DOHH2 (cell line): ENCODE results near the gene LILRB2.
"Not testable (repeated sequence)": the region's sequence is repeated elsewhere in the genome, so short reads cannot be mapped to it uniquely, and the experiment has no call there.

ENCODE experiments used
- CTCF ChIP-seq: fragments of 200-600 bp; sonication (generic); IDR thresholded peaks from one replicate; pipeline ENCODE4 v1.5.1; 2014; ENCODE audit warnings: antibody characterized with exemption, mild to moderate bottlenecking, low read depth, low read length; ENCODE audit not compliant: poor library complexity, severe bottlenecking
- EZH2phosphoT487 ChIP-seq: fragments of 200-600 bp; sonication (generic); IDR thresholded peaks from 2 replicates; pipeline ENCODE4 v1.6.1; 2017; ENCODE audit warnings: borderline replicate concordance, mild to moderate bottlenecking, antibody characterized with exemption, low read length, moderate library complexity, mixed read lengths

DNA sequence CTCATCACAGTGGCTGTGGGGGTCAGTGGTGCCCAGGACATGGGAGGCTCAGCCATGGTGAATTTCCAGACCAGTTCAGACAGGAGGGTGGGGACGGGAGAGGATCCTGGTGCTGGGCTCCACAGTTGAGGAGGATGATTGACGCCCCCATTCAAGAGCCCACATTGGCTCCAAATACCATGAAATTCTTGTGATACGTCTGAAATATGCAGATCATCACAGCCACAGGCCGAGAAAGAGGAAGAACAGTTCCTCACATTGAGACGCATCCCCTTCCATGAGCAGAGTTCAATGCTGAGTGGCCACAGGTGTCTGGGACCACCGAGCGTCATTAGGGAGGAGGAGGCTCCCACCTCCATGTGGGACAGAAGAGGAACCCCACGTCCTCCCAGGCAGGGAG is 37.1 kb downstream of the LILRB2 start:
- not testable (repeated sequence) for TF ChIP-seq CTCF, EZH2phosphoT487
